GM19397 (cell line): Measurements from ENCODE around the gene KIAA0232.
"Not testable (repeated sequence)": the region's sequence is repeated elsewhere in the genome, so short reads cannot be mapped to it uniquely, and the experiment has no call there.

Source experiments
- ATAC-seq: cut with Tn5 transposase; IDR thresholded peaks from one replicate; pipeline ENCODE4 v1.9.1; 2021; ENCODE audit warnings: mild to moderate bottlenecking, moderate library complexity; ENCODE audit not compliant: unreplicated experiment

KIAA0232 gene

GRCh38 chr4:6894528-6895498, 112.3 kb downstream of the KIAA0232 start:
- ATAC-seq: no peak

- no peak for ATAC-seq
Observed at GRCh38 chr4:6896035-6896434, 113.5 kb downstream of the KIAA0232 start.

DNA sequence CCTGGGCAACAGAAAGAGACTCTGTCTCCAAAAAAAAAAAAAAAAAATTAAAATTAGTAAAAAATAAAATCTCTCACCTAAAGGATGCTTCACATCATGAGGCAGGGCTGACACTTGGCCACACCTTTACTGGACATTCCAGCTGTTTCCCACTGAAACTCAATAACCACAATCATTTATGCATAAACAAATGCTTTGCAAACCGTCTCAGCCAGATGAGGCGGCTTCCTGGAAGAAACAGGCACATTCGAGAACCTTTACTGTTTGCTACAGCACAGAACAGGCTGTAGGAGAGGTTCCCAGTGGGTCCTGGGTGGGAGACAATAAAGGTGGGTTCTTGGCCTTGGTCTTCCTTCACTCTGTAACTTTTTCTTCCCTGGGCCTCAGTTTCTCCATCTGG, 116.2 kb downstream of the KIAA0232 start:
- no peak for ATAC-seq

GRCh38 chr4:6900181-6900812, 117.8 kb downstream of the KIAA0232 start:
- no peak for ATAC-seq

GRCh38 chr4:6900956-6901355, 118.4 kb downstream of the KIAA0232 start:
- no peak for ATAC-seq

DNA sequence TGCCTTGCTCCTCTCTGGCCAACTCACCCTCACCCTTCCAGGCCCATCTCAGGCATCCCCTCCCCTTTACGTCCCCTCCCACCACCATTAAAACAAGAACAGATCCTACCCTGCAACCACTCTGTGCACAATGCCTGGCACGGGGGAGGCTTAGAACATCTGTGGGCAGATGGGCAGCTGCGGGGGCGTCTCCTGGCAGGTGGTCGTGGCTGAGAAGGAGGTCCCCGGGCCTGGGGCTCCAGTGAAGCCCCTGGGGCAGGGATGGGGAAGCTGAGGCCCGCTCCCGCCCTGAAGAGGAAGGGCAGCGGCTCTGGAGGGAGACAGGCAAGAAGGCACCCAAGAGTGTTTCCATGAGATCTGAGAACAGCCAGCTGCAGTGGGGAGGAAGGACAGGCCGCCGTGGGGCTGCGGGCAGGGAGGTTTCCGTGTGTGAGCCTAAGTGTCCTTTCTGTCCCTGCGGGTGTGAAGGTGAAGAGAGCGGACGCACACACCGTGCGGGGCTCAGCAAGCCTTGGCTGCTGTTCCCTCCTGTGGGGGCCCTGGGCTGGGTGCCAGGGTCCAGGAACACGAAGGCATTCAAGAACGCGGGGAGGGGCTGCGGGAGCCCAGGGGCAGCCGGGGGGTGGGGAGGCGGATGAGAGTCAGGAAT, 119.3 kb downstream of the KIAA0232 start:
- no peak for ATAC-seq

DNA sequence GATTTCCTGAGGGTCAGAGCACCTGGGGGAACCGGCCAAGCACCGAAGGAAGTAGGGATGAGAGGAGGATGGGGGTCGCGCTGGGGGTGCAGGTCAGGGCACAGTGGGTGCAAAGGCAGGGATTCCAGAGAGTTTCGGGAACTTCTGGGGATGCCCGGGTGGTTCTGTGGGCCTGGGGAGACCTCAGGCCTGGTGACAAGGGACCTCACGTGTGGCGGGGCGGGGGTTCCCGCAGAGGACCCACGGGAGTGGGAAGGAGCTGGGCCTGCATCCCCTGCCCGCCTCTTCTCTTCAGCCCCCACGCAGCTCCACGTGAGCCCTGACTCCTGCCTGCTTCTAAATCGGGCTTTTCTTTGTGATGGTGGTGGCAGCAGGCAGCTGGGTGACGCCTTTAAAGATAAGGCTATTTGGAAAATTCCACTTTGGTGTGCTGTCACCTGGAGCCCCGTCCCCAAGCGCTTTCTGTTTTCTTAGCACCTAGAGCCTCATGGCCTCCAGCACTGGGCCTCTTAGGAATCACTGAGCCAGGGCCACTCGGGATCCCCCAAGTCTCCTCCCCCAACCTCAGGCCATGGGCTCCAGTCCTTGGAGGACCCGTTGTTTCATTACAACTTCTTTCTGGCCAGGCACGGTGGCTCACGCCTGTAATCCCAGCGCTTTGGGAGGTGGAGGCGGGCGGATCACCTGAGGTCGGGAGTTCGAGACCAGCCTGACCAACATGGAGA, 120.0 kb downstream of the KIAA0232 start:
- no peak for ATAC-seq

DNA sequence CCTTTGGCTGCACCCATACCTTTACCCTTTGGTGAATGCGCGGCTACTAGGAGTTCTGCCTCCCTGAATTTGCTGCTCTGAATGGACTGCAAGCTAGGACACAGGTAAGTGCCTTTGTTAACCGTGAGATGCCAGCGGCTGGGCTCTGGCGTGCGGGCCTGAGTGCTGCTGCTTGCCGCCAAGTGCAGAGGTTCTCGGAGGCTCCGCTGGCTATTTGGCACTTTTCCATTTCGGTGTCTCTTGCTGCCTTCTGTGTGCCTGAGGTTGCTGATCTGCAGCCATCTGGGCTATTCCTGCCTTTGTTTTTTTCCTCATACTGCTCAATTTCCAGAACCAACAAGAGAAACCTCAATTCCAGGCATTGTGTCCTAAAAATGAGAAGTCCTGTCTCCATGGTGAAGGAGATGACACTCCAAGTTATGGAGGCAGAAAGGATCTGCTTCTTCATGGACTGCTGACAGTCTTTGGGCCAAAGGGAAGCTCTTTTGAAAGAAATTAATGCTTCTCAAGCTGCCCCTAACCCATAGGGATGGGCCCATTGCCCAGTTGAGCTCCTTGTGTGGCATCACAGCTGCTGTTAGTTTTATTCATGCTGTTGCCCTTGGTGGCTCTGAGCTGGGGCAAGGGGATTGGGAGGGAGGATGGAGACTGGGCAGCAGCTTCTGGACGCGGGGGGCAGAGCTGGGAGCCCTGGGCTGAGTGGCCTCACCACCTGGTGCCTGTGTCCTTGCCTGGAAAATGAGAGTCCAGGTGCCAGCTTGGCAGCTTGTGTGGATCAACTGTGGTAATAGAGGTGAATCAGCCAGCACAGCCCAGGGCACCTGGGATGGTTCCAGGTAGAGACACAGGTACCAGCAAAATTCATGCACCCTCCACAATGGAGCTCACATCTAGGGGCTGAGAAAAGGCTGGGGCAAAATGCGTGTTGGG, 123.3 kb downstream of the KIAA0232 start:
- ATAC-seq: no peak

- ATAC-seq: not testable (repeated sequence)
Observed at GRCh38 chr4:6906486-6906885, 124.0 kb downstream of the KIAA0232 start.

DNA sequence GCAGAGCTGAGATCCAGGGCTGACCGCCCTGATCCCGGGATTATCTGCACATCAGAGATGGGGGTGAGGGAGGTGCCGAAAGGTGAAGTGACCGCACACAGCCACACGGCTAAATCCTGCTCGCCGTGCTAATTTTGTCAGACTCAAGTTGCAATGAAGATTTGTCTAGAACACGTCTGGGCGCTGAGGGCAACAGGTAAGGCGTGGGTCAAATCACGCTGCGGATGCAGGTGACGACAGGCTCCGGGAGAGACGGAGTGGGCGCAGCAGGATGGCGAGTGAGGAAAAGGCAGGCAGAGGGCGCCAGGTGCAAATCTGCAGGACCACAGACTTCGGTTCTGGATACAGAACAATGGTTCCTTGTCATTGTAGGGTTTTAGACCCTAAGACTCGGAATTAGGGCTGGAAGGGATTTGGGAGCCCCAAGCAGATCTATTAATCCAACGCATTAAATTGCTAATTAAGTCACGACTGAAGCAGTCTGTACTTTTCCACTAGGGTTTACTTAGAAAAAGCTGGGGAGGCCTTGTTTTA, 125.2 kb downstream of the KIAA0232 start:
- no peak for ATAC-seq

GRCh38 chr4:6908432-6909112, 126.0 kb downstream of the KIAA0232 start:
- no peak for ATAC-seq

- peak; percentile 83 for ATAC-seq
Observed at GRCh38 chr4:6909113-6909969, 126.8 kb downstream of the KIAA0232 start, which contains the start of gene TBC1D14. TSS of gene TBC1D14 (plus strand) at chr4:6909826. CDS start at chr4:6923390, 13,564 bp downstream.

DNA sequence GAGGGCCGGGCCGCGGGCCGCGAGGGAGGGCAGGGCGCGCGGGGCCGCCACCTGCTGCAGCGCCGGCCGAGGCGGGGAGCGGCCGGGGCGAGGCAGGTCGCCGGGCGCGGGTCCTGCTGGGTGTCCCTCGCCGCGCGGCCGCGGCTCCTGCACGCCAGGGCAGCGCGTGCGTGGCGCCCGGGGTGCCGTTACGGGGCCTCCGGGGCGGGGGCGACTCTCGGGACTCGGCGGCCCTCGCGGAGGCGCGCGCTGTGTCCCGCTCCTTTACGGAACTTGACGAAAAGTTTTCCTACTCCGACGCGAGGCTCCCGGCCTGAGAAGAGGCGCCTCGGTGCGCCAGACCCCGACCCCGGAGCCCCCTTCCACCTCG, 127.4 kb downstream of the KIAA0232 start:
- peak; percentile 29 for ATAC-seq

DNA sequence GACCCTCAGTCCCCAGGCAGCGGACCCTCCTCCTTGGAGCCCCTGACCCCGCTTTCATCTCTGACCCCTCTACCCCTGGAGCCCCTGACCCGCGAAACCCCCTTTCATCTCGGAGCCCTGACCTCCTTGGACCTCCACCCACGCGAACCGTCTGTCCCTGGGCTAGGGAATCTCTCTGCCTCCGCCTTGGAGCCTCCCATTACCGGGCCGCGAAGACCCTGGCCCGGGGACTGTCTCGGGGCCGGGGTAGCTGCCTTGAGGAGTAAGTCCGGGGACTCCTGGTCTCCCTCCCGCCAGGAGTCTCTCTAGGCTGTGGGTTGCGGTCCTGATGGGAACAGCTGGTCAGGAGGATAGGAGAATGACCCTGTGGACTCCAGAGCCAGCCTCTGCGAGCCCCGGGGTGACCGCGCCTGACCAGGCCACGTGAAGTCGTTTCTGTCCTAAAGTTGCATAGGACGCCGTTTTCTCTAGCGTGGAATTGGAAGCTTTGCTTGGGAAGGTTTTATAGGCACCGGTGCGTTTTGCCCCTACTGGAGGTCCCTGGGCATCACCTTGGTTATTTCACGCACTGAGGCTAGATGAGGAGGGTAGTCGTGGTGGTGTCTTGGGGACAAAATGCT, 127.9 kb downstream of the KIAA0232 start:
- ATAC-seq: no peak

- no peak for ATAC-seq
Observed at GRCh38 chr4:6910960-6911874, 128.7 kb downstream of the KIAA0232 start.

GRCh38 chr4:6911917-6912316, 129.4 kb downstream of the KIAA0232 start:
- not testable (repeated sequence) for ATAC-seq

- no peak for ATAC-seq
Observed at GRCh38 chr4:6912441-6912840, 129.9 kb downstream of the KIAA0232 start.
